Measurements from ENCODE around the gene COL20A1. TPM values are rescaled to one million over a fixed set of nuclear protein-coding genes. Genes with fewer than 3 reads are reported as not detected.

Gene COL20A1
- total RNA-seq, 1 experiment from 2014 or later, result 2.3 TPM

DNA sequence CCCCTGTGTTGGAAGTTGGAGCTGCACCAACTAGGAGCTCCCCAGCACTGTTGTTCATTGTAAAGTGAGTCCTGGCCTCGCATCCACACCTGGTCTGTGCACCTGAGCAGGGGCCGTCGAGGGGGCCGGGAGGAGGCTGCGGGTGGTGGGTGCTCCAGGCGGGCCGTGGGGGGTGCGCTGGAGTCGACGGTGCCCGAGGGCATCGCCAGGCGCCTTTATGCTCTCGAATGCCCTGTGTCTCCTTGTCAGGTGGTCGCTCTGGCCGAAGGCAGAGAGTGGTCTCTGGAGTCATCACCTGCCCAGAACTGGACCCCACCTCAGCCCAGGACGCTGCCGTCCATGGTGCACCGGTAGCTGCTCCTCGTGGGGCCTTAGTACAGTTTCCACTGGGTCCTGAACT lies 16.0 kb upstream of the COL20A1 start:
- Mint-ChIP-seq H3K36me3 (ENCODE audit: insufficient read depth in 1 of 3, low read depth in 3 of 3) (peaks cover 16 to 51% (median 44%) of the 10 kb centered on the region in 3 experiments), H3K27me3 (ENCODE audit: low read depth) (no peaks in the 10 kb centered on the region), H3K4me3 (no peak overlapping the region), H3K4me1 (peaks cover 7% of the 10 kb centered on the region in 2 experiments; a peak in 3 of 4 replicates), H3K9me3 (no peaks in the 10 kb centered on the region), H3K27ac (no peak overlapping the region)
- no peak overlapping the region for H4K91ac ChIP-seq (ENCODE audit: insufficient read length, low read depth, low read length)
- H2BK20ac ChIP-seq (ENCODE audit: low read depth, low read length, poor library complexity, severe bottlenecking), result no peak overlapping the region
- no peak overlapping the region for H3K18ac ChIP-seq (ENCODE audit: insufficient read length, low read depth, low read length)
- H2BK12ac ChIP-seq (ENCODE audit: insufficient read length, low read depth, low read length), result no peak overlapping the region
- H4K20me1 ChIP-seq (ENCODE audit: control insufficient read depth, insufficient read depth, insufficient read length), result no peaks in the 10 kb centered on the region
- peaks cover 14% of the 10 kb centered on the region for H3K79me1 ChIP-seq (ENCODE audit: insufficient read depth, low read depth, low read length, poor library complexity, severe bottlenecking)
- H3K27me3 ChIP-seq (ENCODE audit: insufficient read depth, low read length), result no peaks in the 10 kb centered on the region
- H2AK5ac ChIP-seq (ENCODE audit: insufficient read length, low read length), result no peak overlapping the region
- H3K79me2 ChIP-seq (ENCODE audit: insufficient read depth, low read length), result peaks cover 27% of the 10 kb centered on the region; the same call in 1 of the 2 replicates
- WGBS (ENCODE audit: extremely low coverage, insufficient read length, low lambda C conversion rate), result no CpG with 5 or more reads among the region's 20 CpGs
- no peak overlapping the region for H3K23ac ChIP-seq (ENCODE audit: insufficient read length, low read depth, low read length)
- no peak overlapping the region for H2BK15ac ChIP-seq (ENCODE audit: low read depth, low read length)
- no peak for DNase-seq
- TF ChIP-seq, protein P1, sequence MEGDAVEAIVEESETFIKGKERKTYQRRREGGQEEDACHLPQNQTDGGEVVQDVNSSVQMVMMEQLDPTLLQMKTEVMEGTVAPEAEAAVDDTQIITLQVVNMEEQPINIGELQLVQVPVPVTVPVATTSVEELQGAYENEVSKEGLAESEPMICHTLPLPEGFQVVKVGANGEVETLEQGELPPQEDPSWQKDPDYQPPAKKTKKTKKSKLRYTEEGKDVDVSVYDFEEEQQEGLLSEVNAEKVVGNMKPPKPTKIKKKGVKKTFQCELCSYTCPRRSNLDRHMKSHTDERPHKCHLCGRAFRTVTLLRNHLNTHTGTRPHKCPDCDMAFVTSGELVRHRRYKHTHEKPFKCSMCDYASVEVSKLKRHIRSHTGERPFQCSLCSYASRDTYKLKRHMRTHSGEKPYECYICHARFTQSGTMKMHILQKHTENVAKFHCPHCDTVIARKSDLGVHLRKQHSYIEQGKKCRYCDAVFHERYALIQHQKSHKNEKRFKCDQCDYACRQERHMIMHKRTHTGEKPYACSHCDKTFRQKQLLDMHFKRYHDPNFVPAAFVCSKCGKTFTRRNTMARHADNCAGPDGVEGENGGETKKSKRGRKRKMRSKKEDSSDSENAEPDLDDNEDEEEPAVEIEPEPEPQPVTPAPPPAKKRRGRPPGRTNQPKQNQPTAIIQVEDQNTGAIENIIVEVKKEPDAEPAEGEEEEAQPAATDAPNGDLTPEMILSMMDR (conservative IDR thresholded peaks at IDR 0.05), result no peak
- H3K9me3 ChIP-seq (ENCODE audit: control insufficient read depth, low read depth, low read length), result no peaks in the 10 kb centered on the region
- H2BK5ac ChIP-seq (ENCODE audit: insufficient read length, low read length), result no peak overlapping the region
- no peak overlapping the region for H3K9ac ChIP-seq (ENCODE audit: extremely low read depth, insufficient read length, low read length)
- no peak overlapping the region for H4K5ac ChIP-seq (ENCODE audit: insufficient read length, low read depth, low read length)
- no peak overlapping the region for H3K27ac ChIP-seq (ENCODE audit: insufficient read length, low read depth, low read length)
- H4K8ac ChIP-seq (replicated peaks; ENCODE audit: insufficient read length, low read depth, low read length), result no peak overlapping the region
- H2AFZ ChIP-seq (ENCODE audit: low read length), result no peak overlapping the region
- no peak overlapping the region for H3K4ac ChIP-seq (ENCODE audit: low read depth, low read length)
- H3T11ph ChIP-seq (ENCODE audit: low read length), result no peak overlapping the region
- no peak overlapping the region for H3K14ac ChIP-seq (ENCODE audit: insufficient read depth, low read length)
- H3K4me2 ChIP-seq (ENCODE audit: insufficient read depth, insufficient read length, low read length), result no peak overlapping the region
- no peak overlapping the region for H2BK120ac ChIP-seq (ENCODE audit: low read depth, low read length, poor library complexity, severe bottlenecking)
- 0 out of 2 replicates have a peak, but pooled peaks cover 2% of the 10 kb centered on the region for H3K4me1 ChIP-seq (ENCODE audit: insufficient read depth, low read length)
- H3K56ac ChIP-seq (ENCODE audit: insufficient read length, low read depth, low read length), result no peak overlapping the region
- H3K23me2 ChIP-seq (ENCODE audit: insufficient read length, low read depth, low read length, poor library complexity, severe bottlenecking), result no peaks in the 10 kb centered on the region

All from H9 (cell line).